OCI-LY7 (cell line): Measurements from ENCODE around the gene PRL. TPM values are rescaled to one million over a fixed set of nuclear protein-coding genes. Genes with fewer than 3 reads are reported as not detected.

ENCODE experiments used
- BruUV-seq: library from RNA; stranded (reverse); fragments of 400-500 nt; replicated peaks from 2 replicates; lab custom pipeline; 2021; lab: Mats Ljungman, UMichigan
- CTCF ChIA-PET: fragments of 300-600 bp; sonication (Branson Sonifier 250); formaldehyde crosslinking; loops from one replicate; lab custom pipeline; 2022; ENCODE audit warnings: antibody characterized with exemption; ENCODE audit not compliant: unreplicated experiment; lab: Charles Lee
- POLR2A ChIA-PET: fragments of 300-600 bp; sonication (Branson Sonifier 250); formaldehyde crosslinking; loops from one replicate; lab custom pipeline; 2022; ENCODE audit warnings: antibody characterized with exemption; lab: Charles Lee
- DNase-seq: peaks from one replicate; pipeline ENCODE4 v3.0.0-alpha.2; 2015; ENCODE audit warnings: low spot score
- H2AFZ ChIP-seq: fragments of 200-600 bp; sonication (generic), shearing (Covaris generic); 2 replicates; pipeline ENCODE4 v1.6.1; 2014; ENCODE audit warnings: mild to moderate bottlenecking, antibody characterized with exemption, low read length, moderate library complexity
- H3K27ac ChIP-seq: fragments of 200-600 bp; sonication (generic); 2 replicates; pipeline ENCODE4 v1.5.1; 2014; ENCODE audit warnings: mixed run types, low read depth, mild to moderate bottlenecking, moderate library complexity, low read length, inconsistent platforms; ENCODE audit not compliant: poor library complexity, severe bottlenecking
- H3K36me3 ChIP-seq: fragments of 200-600 bp; sonication (generic); 2 replicates; pipeline ENCODE4 v1.6.1; 2014; ENCODE audit warnings: mild to moderate bottlenecking, antibody characterized with exemption, low read length, moderate library complexity, mixed read lengths; ENCODE audit not compliant: insufficient read depth
- H3K4me1 ChIP-seq: fragments of 200-600 bp; sonication (generic); 2 replicates; pipeline ENCODE4 v1.5.1; 2014; ENCODE audit warnings: mild to moderate bottlenecking, low read length; ENCODE audit not compliant: insufficient read depth, poor library complexity, severe bottlenecking
- H3K4me2 ChIP-seq: fragments of 200-600 bp; sonication (generic); 2 replicates; pipeline ENCODE4 v1.6.1; 2014; ENCODE audit warnings: mild to moderate bottlenecking, low read length
- H3K4me3 ChIP-seq: fragments of 200-600 bp; sonication (generic); 2 replicates; pipeline ENCODE4 v1.5.1; 2014; ENCODE audit warnings: mild to moderate bottlenecking, low read depth, low read length; ENCODE audit not compliant: poor library complexity, severe bottlenecking
- H3K79me2 ChIP-seq: fragments of 200-600 bp; sonication (generic); 2 replicates; pipeline ENCODE4 v1.6.1; 2016; ENCODE audit warnings: low read depth, mild to moderate bottlenecking, low read length, moderate library complexity, mixed read lengths; ENCODE audit not compliant: insufficient read depth
- H3K9me2 ChIP-seq: fragments of 200-600 bp; sonication (generic); 2 replicates; pipeline ENCODE4 v1.6.1; 2016; ENCODE audit warnings: mild to moderate bottlenecking, low read length, mixed read lengths; ENCODE audit not compliant: insufficient read depth
- H3K9me3 ChIP-seq: fragments of 200-600 bp; sonication (generic); 2 replicates; pipeline ENCODE4 v1.6.1; 2014; ENCODE audit warnings: mild to moderate bottlenecking, mixed run types, low read length, mixed read lengths
- H4K20me1 ChIP-seq: fragments of 200-600 bp; sonication (generic); 2 replicates; pipeline ENCODE4 v1.6.1; 2014; ENCODE audit warnings: mild to moderate bottlenecking, antibody characterized with exemption, low read length, moderate library complexity, mixed read lengths; ENCODE audit not compliant: insufficient read depth
- CTCF ChIP-seq: fragments of 200-600 bp; sonication (generic); conservative IDR thresholded peaks from 2 replicates; pipeline ENCODE4 v1.5.1; 2014; ENCODE audit warnings: mild to moderate bottlenecking, antibody characterized with exemption, low read length, moderate library complexity, mixed read lengths
- EZH2phosphoT487 ChIP-seq: fragments of 200-600 bp; sonication (generic); IDR thresholded peaks from 2 replicates; pipeline ENCODE4 v1.6.1; 2018; ENCODE audit warnings: low read depth, borderline replicate concordance, mild to moderate bottlenecking, mixed run types, antibody characterized with exemption, low read length, moderate library complexity, mixed read lengths
- intact Hi-C: fragments of 100-400 bp; cut with micrococcal nuclease; formaldehyde crosslinking; loops from one replicate; pipeline ENCODE4 v1.10.0; 2022; ENCODE audit not compliant: unreplicated experiment
- total RNA-seq, 2 experiments: library from RNA; depleted of rRNA in 1 of 2; stranded (reverse); fragments of >200 nt in 1 of 2; shearing (Covaris generic) in 1 of 2; gene quantifications; 2 replicates each; pipeline ENCODE4 v1.2.3, GENCODE V29; 2014 to 2022

The PRL gene
- total RNA-seq, 2 experiments from 2014 or later, result not detected

GRCh38 chr6:22248513-22249308 lies 48.1 kb downstream of the PRL start:
- H2AFZ ChIP-seq, result no peak overlapping the region
- DNase-seq, result no peak
- H3K79me2 ChIP-seq, result no peaks in the 10 kb centered on the region
- ChIA-PET POLR2A (no interaction called here), CTCF (no interaction called here)
- no peaks in the 10 kb centered on the region for H3K9me2 ChIP-seq
- H3K9me3 ChIP-seq, result no peaks in the 10 kb centered on the region
- no peaks in the 10 kb centered on the region for H3K36me3 ChIP-seq
- BruUV-seq, result no TSS peak
- TF ChIP-seq EZH2phosphoT487 (no peak), CTCF (no peak)
- H3K4me3 ChIP-seq, result no peak overlapping the region
- H3K27ac ChIP-seq, result no peak overlapping the region
- intact Hi-C loops, result no loop called here
- no peaks in the 10 kb centered on the region for H4K20me1 ChIP-seq
- H3K4me1 ChIP-seq, result no peaks in the 10 kb centered on the region
- no peak overlapping the region for H3K4me2 ChIP-seq

- no peaks in the 10 kb centered on the region for H3K4me1 ChIP-seq
- H3K27ac ChIP-seq, result no peak overlapping the region
- ChIA-PET POLR2A (no interaction called here), CTCF (no interaction called here)
- no peak overlapping the region for H3K4me3 ChIP-seq
- no peak for DNase-seq
- TF ChIP-seq EZH2phosphoT487 (no peak), CTCF (no peak)
- H3K9me2 ChIP-seq, result no peaks in the 10 kb centered on the region
- H2AFZ ChIP-seq, result no peak overlapping the region
- H4K20me1 ChIP-seq, result no peaks in the 10 kb centered on the region
- no peaks in the 10 kb centered on the region for H3K9me3 ChIP-seq
- H3K36me3 ChIP-seq, result no peaks in the 10 kb centered on the region
- H3K79me2 ChIP-seq, result no peaks in the 10 kb centered on the region
- no TSS peak for BruUV-seq
- intact Hi-C loops, result no loop called here
- no peak overlapping the region for H3K4me2 ChIP-seq
Observed at GRCh38 chr6:22247916-22248482, 48.8 kb downstream of the PRL start.

- H3K79me2 ChIP-seq, result no peaks in the 10 kb centered on the region
- H3K27ac ChIP-seq, result no peak overlapping the region
- POLR2A ChIA-PET, result no interaction called here
- H2AFZ ChIP-seq, result no peak overlapping the region
- H4K20me1 ChIP-seq, result no peaks in the 10 kb centered on the region
- no peaks in the 10 kb centered on the region for H3K9me2 ChIP-seq
- H3K36me3 ChIP-seq, result no peaks in the 10 kb centered on the region
- intact Hi-C loops, result no loop called here
- TF ChIP-seq CTCF, result no peak
- TF ChIP-seq EZH2phosphoT487, result no peak
- BruUV-seq, result no TSS peak
- DNase-seq, result no peak
- CTCF ChIA-PET, result no interaction called here
- no peaks in the 10 kb centered on the region for H3K4me1 ChIP-seq
- H3K9me3 ChIP-seq, result no peaks in the 10 kb centered on the region
- H3K4me3 ChIP-seq, result no peak overlapping the region
- no peak overlapping the region for H3K4me2 ChIP-seq
Observed at GRCh38 chr6:22240025-22240424, 56.8 kb downstream of the PRL start.
